SK-N-SH (cell line): ENCODE results near the gene ATP5F1D. TPM values are rescaled to one million over a fixed set of nuclear protein-coding genes. Genes with fewer than 3 reads are reported as not detected.
A peak's percentile ranks its signal among the peaks of the same experiment; 100 is the strongest.

Source experiments
- CTCF ChIA-PET: fragments of 300-600, 350-600 bp; formaldehyde crosslinking; extraction: SDS; loops from one replicate; lab custom pipeline; 2021; lab: Yijun Ruan, JAX
- POLR2A ChIA-PET: fragments of 350-600 bp; sonication (Branson Sonifier 250); formaldehyde crosslinking; extraction: SDS; loops from one replicate; lab custom pipeline; 2020; ENCODE audit warnings: antibody characterized with exemption, inconsistent platforms; lab: Yijun Ruan, JAX
- DNase-seq: peaks from one replicate; pipeline ENCODE4 v3.0.0; 2012
- H2AFZ ChIP-seq: fragments of 200-600 bp; sonication (generic); 2 replicates; pipeline ENCODE4 v1.8.1; 2016; ENCODE audit warnings: antibody characterized with exemption, mild to moderate bottlenecking, low read depth
- H3F3A ChIP-seq: fragments of 200-600 bp; sonication (generic); replicated peaks from 2 replicates; pipeline ENCODE3; 2016; ENCODE audit warnings: antibody characterized with exemption, mild to moderate bottlenecking; ENCODE audit not compliant: insufficient read depth
- H3K27ac ChIP-seq, 2 experiments: fragments of 200-500 bp in 1 of 2; fragments of 200-600 bp in 1 of 2; sonication (Bioruptor generic) in 1 of 2; sonication (generic), shearing (Covaris generic) in 1 of 2; 2 replicates each; pipeline versions ENCODE4 v1.5.1 to v1.6.1; 2014 to 2016; ENCODE audit warnings: low read depth in 2 of 2, inconsistent platforms in 1 of 2, low read length in 1 of 2, mild to moderate bottlenecking in 1 of 2, mixed read lengths in 1 of 2
- H3K27me3 ChIP-seq: fragments of 200-600 bp; sonication (generic), shearing (Covaris generic); 2 replicates; pipeline ENCODE4 v1.6.1; 2016; ENCODE audit warnings: mixed run types; ENCODE audit not compliant: insufficient read depth
- H3K36me3 ChIP-seq, 2 experiments: fragments of 200-500 bp in 1 of 2; fragments of 200-600 bp in 1 of 2; sonication (Bioruptor generic) in 1 of 2; sonication (generic) in 1 of 2; replicated peaks in 1 of 2; 2 replicates each; pipeline versions ENCODE3 to v1.5.1; 2014 to 2016; ENCODE audit warnings: low read length in 1 of 2, mild to moderate bottlenecking in 1 of 2; ENCODE audit not compliant: insufficient read depth in 2 of 2, control insufficient read depth in 1 of 2
- H3K4me1 ChIP-seq, 2 experiments: fragments of 200-500 bp in 1 of 2; fragments of 200-600 bp in 1 of 2; sonication (Bioruptor generic) in 1 of 2; sonication (generic), shearing (Covaris generic) in 1 of 2; 2 replicates each; pipeline versions ENCODE4 v1.5.1 to v1.6.1; 2014 to 2016; ENCODE audit warnings: low read depth in 1 of 2, low read length in 1 of 2, mixed run types in 1 of 2; ENCODE audit not compliant: insufficient read depth in 2 of 2, control insufficient read depth in 1 of 2
- H3K4me2 ChIP-seq: fragments of 200-600 bp; sonication (generic), shearing (Covaris generic); 2 replicates; pipeline ENCODE4 v1.6.1; 2017; ENCODE audit warnings: mixed run types
- H3K4me3 ChIP-seq, 2 experiments: fragments of 200-500 bp in 1 of 2; fragments of 200-600 bp in 1 of 2; sonication (Bioruptor generic) in 1 of 2; sonication (generic), shearing (Covaris generic) in 1 of 2; 2 replicates each; pipeline versions ENCODE4 v1.5.1 to v1.8.1; 2014 to 2016; ENCODE audit warnings: low read depth in 2 of 2, inconsistent platforms in 1 of 2, low read length in 1 of 2, mild to moderate bottlenecking in 1 of 2, mixed read lengths in 1 of 2, moderate library complexity in 1 of 2
- H3K79me2 ChIP-seq: fragments of 200-600 bp; sonication (generic); 2 replicates; pipeline ENCODE4 v1.8.1; 2017; ENCODE audit warnings: mild to moderate bottlenecking; ENCODE audit not compliant: insufficient read depth
- H3K9ac ChIP-seq: fragments of 200-600 bp; sonication (generic); 2 replicates; pipeline ENCODE4 v1.6.1; 2017; ENCODE audit warnings: mixed run types
- H3K9me2 ChIP-seq: fragments of 200-600 bp; sonication (generic); 2 replicates; pipeline ENCODE4 v1.6.1; 2017; ENCODE audit warnings: mixed run types
- H3K9me3 ChIP-seq: fragments of 200-600 bp; sonication (generic); 2 replicates; pipeline ENCODE4 v1.6.1; 2017; ENCODE audit warnings: mixed run types, mild to moderate bottlenecking, moderate library complexity
- H4K20me1 ChIP-seq: fragments of 200-600 bp; sonication (generic); 2 replicates; pipeline ENCODE4 v1.6.1; 2017; ENCODE audit warnings: mild to moderate bottlenecking, mixed run types; ENCODE audit not compliant: insufficient read depth
- CHD2 ChIP-seq: fragments of 150-350 bp; IDR thresholded peaks from 2 replicates; pipeline ENCODE4 v1.6.1; 2018; ENCODE audit warnings: low read length; ENCODE audit not compliant: partially characterized antibody
- ELF1 ChIP-seq: IDR thresholded peaks from 2 replicates; pipeline ENCODE4 v1.4.0; 2012
- EP300 ChIP-seq, 2 experiments: IDR thresholded peaks; 2 replicates each; pipeline versions ENCODE4 v1.4.0 to v1.6.1; 2012; ENCODE audit warnings: borderline replicate concordance in 1 of 2, low read depth in 1 of 2, low read length in 1 of 2
- EZH2phosphoT487 ChIP-seq: fragments of 200-600 bp; sonication (generic); IDR thresholded peaks from 2 replicates; pipeline ENCODE4 v1.6.1; 2017; ENCODE audit warnings: low read depth, mixed run types, mild to moderate bottlenecking, antibody characterized with exemption, moderate library complexity, borderline replicate concordance
- FOXJ3 ChIP-seq: sonication (generic); formaldehyde crosslinking; IDR thresholded peaks from 2 replicates; pipeline ENCODE4 v1.5.1; 2020; ENCODE audit warnings: mild to moderate bottlenecking, missing genetic modification reagents
- FOXM1 ChIP-seq: IDR thresholded peaks from 2 replicates; pipeline ENCODE4 v1.4.0; 2012; ENCODE audit warnings: low read depth, mild to moderate bottlenecking
- NFIC ChIP-seq: IDR thresholded peaks from 2 replicates; pipeline ENCODE4 v1.4.0; 2012; ENCODE audit warnings: borderline replicate concordance
- NRF1 ChIP-seq: IDR thresholded peaks from 2 replicates; pipeline ENCODE4 v1.6.1; 2012; ENCODE audit warnings: low read depth, mild to moderate bottlenecking, low read length
- POLR2AphosphoS5 ChIP-seq: IDR thresholded peaks from 2 replicates; pipeline ENCODE4 v1.6.1; 2012; ENCODE audit warnings: low read depth, low read length
- RAD21 ChIP-seq: IDR thresholded peaks from 2 replicates; pipeline ENCODE4 v1.6.1; 2012; ENCODE audit warnings: mild to moderate bottlenecking, low read length
- RCOR1 ChIP-seq: fragments of 150-350 bp; IDR thresholded peaks from 2 replicates; pipeline ENCODE4 v1.6.1; 2017; ENCODE audit warnings: antibody characterized with exemption, low read length
- RXRA ChIP-seq: IDR thresholded peaks from 2 replicates; pipeline ENCODE4 v1.4.0; 2012; ENCODE audit warnings: low read depth, mild to moderate bottlenecking, borderline replicate concordance
- SIN3A ChIP-seq: IDR thresholded peaks from 2 replicates; pipeline ENCODE4 v1.6.1; 2012; ENCODE audit warnings: low read depth, mild to moderate bottlenecking, low read length, moderate library complexity, borderline replicate concordance
- SMC3 ChIP-seq: IDR thresholded peaks from 2 replicates; pipeline ENCODE4 v1.6.1; 2012; ENCODE audit warnings: low read depth, low read length, improper control_type of control experiment
- TAF1 ChIP-seq: IDR thresholded peaks from 2 replicates; pipeline ENCODE4 v1.6.1; 2012; ENCODE audit warnings: low read depth, mild to moderate bottlenecking, low read length, moderate library complexity, borderline replicate concordance
- TCF12 ChIP-seq: IDR thresholded peaks from 2 replicates; pipeline ENCODE4 v1.4.0; 2012
- TEAD4 ChIP-seq: IDR thresholded peaks from 2 replicates; pipeline ENCODE4 v1.4.0; 2012; ENCODE audit warnings: mild to moderate bottlenecking, borderline replicate concordance; ENCODE audit not compliant: insufficient read depth
- YY1 ChIP-seq: IDR thresholded peaks from 2 replicates; pipeline ENCODE4 v1.4.0; 2012; ENCODE audit warnings: low read depth, mild to moderate bottlenecking
- WGBS: methylation state at CpG from one replicate; pipeline ENCODE4 v1.1.6; 2017; ENCODE audit warnings: low lambda C conversion rate; 5-methylcytosine and 5-hydroxymethylcytosine counted together
- polyA plus RNA-seq, 3 experiments: library from polyadenylated mRNA; depleted of rRNA; stranded (reverse); fragments of >200 nt; gene quantifications; 2 replicates each; pipeline ENCODE4 v1.2.3, GENCODE V29; 2012
- TF ChIP-seq, protein P1 (sequence below): IDR thresholded peaks from 2 replicates; pipeline ENCODE4 v1.4.0; 2012; ENCODE audit warnings: low read depth, borderline replicate concordance
- TF ChIP-seq, protein P2 (sequence below): IDR thresholded peaks from 2 replicates; pipeline ENCODE4; 2012
- TF ChIP-seq, protein P3 (sequence below): fragments of 150-350 bp; IDR thresholded peaks from 2 replicates; pipeline ENCODE4 v1.6.1; 2016; ENCODE audit warnings: mild to moderate bottlenecking, low read depth, low read length
- TF ChIP-seq, protein P4 (sequence below): fragments of 200-600 bp; sonication (generic); IDR thresholded peaks from 2 replicates; pipeline ENCODE4 v1.6.1; 2017; ENCODE audit warnings: antibody characterized with exemption, mild to moderate bottlenecking, moderate library complexity

Gene ATP5F1D
- polyA plus RNA-seq, 1 of the 3 experiments (the other 2 are of a cell fraction), result 226 TPM

DNA sequence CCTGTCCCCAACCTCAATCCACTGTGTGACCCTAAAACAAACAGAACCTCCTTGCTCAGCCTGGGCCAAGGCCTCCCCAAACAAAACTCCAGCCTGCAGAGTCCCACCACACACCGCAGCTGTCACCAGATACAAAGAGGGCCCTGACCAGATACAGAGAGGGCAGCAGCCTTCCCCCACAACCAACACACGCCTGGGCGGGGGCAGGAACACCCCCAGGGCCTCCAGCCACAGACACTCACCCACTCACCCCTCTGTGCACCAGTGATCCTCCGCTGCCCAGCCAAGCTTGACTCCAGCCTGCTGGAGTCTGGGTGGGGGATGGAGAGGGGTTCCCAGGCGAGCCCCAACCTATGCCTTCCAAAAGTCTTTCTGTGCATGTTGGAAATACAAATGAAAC lies 21.6 kb downstream of the ATP5F1D start (continued):
- TF ChIP-seq POLR2AphosphoS5 (no peak), TEAD4 (no peak), FOXM1 (no peak)
- TF ChIP-seq, protein P1, sequence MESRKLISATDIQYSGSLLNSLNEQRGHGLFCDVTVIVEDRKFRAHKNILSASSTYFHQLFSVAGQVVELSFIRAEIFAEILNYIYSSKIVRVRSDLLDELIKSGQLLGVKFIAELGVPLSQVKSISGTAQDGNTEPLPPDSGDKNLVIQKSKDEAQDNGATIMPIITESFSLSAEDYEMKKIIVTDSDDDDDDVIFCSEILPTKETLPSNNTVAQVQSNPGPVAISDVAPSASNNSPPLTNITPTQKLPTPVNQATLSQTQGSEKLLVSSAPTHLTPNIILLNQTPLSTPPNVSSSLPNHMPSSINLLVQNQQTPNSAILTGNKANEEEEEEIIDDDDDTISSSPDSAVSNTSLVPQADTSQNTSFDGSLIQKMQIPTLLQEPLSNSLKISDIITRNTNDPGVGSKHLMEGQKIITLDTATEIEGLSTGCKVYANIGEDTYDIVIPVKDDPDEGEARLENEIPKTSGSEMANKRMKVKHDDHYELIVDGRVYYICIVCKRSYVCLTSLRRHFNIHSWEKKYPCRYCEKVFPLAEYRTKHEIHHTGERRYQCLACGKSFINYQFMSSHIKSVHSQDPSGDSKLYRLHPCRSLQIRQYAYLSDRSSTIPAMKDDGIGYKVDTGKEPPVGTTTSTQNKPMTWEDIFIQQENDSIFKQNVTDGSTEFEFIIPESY, result no peak

DNA sequence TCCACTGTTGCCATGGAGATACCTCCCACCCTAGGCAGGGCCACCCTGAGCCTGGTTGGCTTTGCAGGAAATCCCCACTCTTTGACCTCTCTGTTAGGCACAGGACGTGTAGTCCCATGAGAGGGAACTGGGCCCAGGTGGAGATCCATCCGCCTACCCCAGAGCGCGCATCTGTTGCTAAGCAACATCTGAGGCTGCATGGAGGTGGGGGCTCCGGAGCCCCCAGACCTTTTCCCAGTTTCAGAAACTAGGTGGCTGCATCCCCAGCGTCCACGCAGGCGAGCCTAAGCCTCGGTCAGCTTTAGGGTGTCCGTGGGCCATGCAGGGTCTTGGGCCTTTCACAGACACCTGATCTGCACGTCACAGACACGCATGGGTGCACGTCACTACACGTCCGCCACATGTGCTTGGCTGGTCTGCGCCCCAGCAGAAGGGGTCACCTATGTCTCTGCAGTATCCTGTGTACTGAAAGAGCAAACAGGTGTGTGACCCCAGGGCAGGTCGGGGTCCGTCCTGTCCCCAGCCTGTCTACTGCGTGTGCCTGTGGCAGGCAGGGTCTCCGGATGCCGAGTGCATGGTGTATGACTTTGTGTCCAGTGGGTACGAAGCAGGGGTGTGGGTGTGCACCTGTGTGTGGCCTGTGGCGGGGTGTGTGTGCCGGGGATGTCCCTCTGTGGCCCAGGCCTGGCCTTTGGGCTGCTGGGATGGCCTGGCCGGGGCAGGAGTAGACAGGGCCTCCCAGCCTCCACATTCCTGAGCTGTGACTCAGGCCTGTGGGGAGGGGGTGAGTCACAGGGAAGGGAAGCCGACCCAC lies 23.5 kb downstream of the ATP5F1D start:
- 53% methylated on average over 15 of the region's 26 CpGs for WGBS
- Histone ChIP-seq H3K27ac (peak overlapping the region; percentile 78 to 87), H3K9me3 (no peaks in the 10 kb centered on the region), H3K4me2 (peak overlapping the region; percentile 67; the same call in 1 of the 2 replicates), H3K4me3 (no peak overlapping the region), H3F3A (peaks cover 22% of the 10 kb centered on the region), H3K4me1 (peaks cover 46 to 62% of the 10 kb centered on the region in 2 experiments; a peak in 3 of 4 replicates), H2AFZ (no peak overlapping the region), H4K20me1 (peaks cover 5% of the 10 kb centered on the region), H3K27me3 (no peaks in the 10 kb centered on the region), H3K36me3 (peaks cover 0 to 1% of the 10 kb centered on the region in 2 experiments), H3K9me2 (no peaks in the 10 kb centered on the region), H3K9ac (peak overlapping the region; percentile 48; the same call in 1 of the 2 replicates), H3K79me2 (peaks cover 24% of the 10 kb centered on the region)
- CTCF ChIA-PET, result interaction anchor here (1.4 to 18.6 kb wide), 5 partner anchors 10 to 344 kb away, joined by 3 to 594 read pairs (median 22); partner anchors contain the start of genes ATP5F1D and MIDN
- POLR2A ChIA-PET, result interaction anchor here (1.1 to 2.1 kb wide), 2 partner anchors 21 kb away, joined by 3 to 32 read pairs; no protein-coding TSS in a partner anchor
- DNase-seq, result no peak
- peak; percentile 72; the same call in 1 of the 2 replicates for TF ChIP-seq TCF12
- TF ChIP-seq, protein P2, sequence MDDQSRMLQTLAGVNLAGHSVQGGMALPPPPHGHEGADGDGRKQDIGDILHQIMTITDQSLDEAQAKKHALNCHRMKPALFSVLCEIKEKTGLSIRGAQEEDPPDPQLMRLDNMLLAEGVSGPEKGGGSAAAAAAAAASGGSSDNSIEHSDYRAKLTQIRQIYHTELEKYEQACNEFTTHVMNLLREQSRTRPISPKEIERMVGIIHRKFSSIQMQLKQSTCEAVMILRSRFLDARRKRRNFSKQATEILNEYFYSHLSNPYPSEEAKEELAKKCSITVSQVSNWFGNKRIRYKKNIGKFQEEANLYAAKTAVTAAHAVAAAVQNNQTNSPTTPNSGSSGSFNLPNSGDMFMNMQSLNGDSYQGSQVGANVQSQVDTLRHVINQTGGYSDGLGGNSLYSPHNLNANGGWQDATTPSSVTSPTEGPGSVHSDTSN, result no peak
- TF ChIP-seq, protein P1, result no peak
- no peak for TF ChIP-seq ELF1
- TF ChIP-seq SIN3A, result no peak
- TF ChIP-seq NRF1, result no peak
- TF ChIP-seq RXRA, result peak; percentile 73; the same call in 1 of the 2 replicates
- TF ChIP-seq CHD2, result no peak
- TF ChIP-seq, protein P3, sequence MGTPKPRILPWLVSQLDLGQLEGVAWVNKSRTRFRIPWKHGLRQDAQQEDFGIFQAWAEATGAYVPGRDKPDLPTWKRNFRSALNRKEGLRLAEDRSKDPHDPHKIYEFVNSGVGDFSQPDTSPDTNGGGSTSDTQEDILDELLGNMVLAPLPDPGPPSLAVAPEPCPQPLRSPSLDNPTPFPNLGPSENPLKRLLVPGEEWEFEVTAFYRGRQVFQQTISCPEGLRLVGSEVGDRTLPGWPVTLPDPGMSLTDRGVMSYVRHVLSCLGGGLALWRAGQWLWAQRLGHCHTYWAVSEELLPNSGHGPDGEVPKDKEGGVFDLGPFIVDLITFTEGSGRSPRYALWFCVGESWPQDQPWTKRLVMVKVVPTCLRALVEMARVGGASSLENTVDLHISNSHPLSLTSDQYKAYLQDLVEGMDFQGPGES, result no peak
- TF ChIP-seq, protein P4, sequence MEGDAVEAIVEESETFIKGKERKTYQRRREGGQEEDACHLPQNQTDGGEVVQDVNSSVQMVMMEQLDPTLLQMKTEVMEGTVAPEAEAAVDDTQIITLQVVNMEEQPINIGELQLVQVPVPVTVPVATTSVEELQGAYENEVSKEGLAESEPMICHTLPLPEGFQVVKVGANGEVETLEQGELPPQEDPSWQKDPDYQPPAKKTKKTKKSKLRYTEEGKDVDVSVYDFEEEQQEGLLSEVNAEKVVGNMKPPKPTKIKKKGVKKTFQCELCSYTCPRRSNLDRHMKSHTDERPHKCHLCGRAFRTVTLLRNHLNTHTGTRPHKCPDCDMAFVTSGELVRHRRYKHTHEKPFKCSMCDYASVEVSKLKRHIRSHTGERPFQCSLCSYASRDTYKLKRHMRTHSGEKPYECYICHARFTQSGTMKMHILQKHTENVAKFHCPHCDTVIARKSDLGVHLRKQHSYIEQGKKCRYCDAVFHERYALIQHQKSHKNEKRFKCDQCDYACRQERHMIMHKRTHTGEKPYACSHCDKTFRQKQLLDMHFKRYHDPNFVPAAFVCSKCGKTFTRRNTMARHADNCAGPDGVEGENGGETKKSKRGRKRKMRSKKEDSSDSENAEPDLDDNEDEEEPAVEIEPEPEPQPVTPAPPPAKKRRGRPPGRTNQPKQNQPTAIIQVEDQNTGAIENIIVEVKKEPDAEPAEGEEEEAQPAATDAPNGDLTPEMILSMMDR, result no peak
- no peak for TF ChIP-seq RAD21
- no peak for TF ChIP-seq RCOR1
- no peak for TF ChIP-seq EZH2phosphoT487
- no peak for TF ChIP-seq NFIC
- TF ChIP-seq FOXJ3 (CRISPR knock-in tag), result no peak
- TF ChIP-seq TAF1, result no peak
- peak in 1 of 2 experiments; percentile 39; a peak in 1 of 4 replicates for TF ChIP-seq EP300 (IDR thresholded peaks at IDR 0.05; ENCODE audit: borderline replicate concordance in 1 of 2, low read depth in 1 of 2, low read length in 1 of 2)
- no peak for TF ChIP-seq YY1
- TF ChIP-seq SMC3, result no peak
- TF ChIP-seq FOXM1, result no peak
